PC-3 (cell line): ENCODE results near the gene CEBPA.

Experiments used
- CTCF ChIP-seq: fragments of 300-600 bp; sonication (generic); conservative IDR thresholded peaks from 2 replicates; pipeline ENCODE4 v1.5.1; 2017; ENCODE audit warnings: antibody characterized with exemption, low read depth, mild to moderate bottlenecking, low read length
- EZH2phosphoT487 ChIP-seq: fragments of 300-600 bp; sonication (generic); IDR thresholded peaks from 2 replicates; pipeline ENCODE4 v1.6.1; 2018; ENCODE audit warnings: mild to moderate bottlenecking, antibody characterized with exemption, low read length, borderline replicate concordance

GRCh38 chr19:33285441-33285927 lies 16.9 kb downstream of the CEBPA start:
- TF ChIP-seq CTCF (no peak), EZH2phosphoT487 (no peak)
